Measurements from ENCODE around the gene PIP.

GRCh38 chr7:143129051-143129450 is 2.8 kb upstream of the PIP start:
- no peak for TF ChIP-seq CTCF (IDR thresholded peaks at IDR 0.05; ENCODE audit: extremely low read depth in 1 of 2, insufficient read depth in 1 of 2, low read depth in 1 of 2, low read length in 2 of 2)
- no peak for TF ChIP-seq EZH2 (IDR thresholded peaks at IDR 0.05; ENCODE audit: borderline replicate concordance, low read depth, low read length, severe bottlenecking)
- no peak for TF ChIP-seq POLR2AphosphoS5 (IDR thresholded peaks at IDR 0.05; ENCODE audit: insufficient read depth, low read depth, low read length)
- no peak for TF ChIP-seq POLR2A (IDR thresholded peaks at IDR 0.05; ENCODE audit: low read depth, low read length)
- TF ChIP-seq MAX (IDR thresholded peaks at IDR 0.05; ENCODE audit: insufficient read depth, insufficient read length) = no peak
- TF ChIP-seq MYC (IDR thresholded peaks at IDR 0.05; ENCODE audit: low read depth, low read length) = no peak
